Natural killer cell (primary cell): ENCODE data around the gene KAT8. TPM values are rescaled to one million over a fixed set of nuclear protein-coding genes. Genes with fewer than 3 reads are reported as not detected.

Experiments
- ATAC-seq, 3 donors: fragments of 150-1000 bp in 2 of 3; fragments of 200-7000 bp in 1 of 3; cut with Tn5 transposase; 1 replicate in 1 of 3; 2 replicates in 2 of 3; pipeline ENCODE4 v1.10.0; 2021; ENCODE audit warnings: mild to moderate bottlenecking in 2 of 3, moderate library complexity in 2 of 3
- DNase-seq, 2 donors: peaks; one replicate each; pipeline versions ENCODE4 v3.0.0 to v3.0.0-alpha.2; 2013 to 2021; ENCODE audit warnings: mixed read lengths in 1 of 2
- H3K27ac ChIP-seq: one replicate; pipeline ENCODE4 v1.5.1; 2013; ENCODE audit warnings: mild to moderate bottlenecking, low read length
- H3K27me3 ChIP-seq: one replicate; pipeline ENCODE4 v1.6.1; 2013; ENCODE audit warnings: low read length; ENCODE audit not compliant: control insufficient read depth, insufficient read depth
- H3K36me3 ChIP-seq: one replicate; pipeline ENCODE4 v1.6.1; 2013; ENCODE audit warnings: low read length; ENCODE audit not compliant: control insufficient read depth, insufficient read depth
- H3K4me1 ChIP-seq: one replicate; pipeline ENCODE4 v1.6.1; 2013; ENCODE audit warnings: low read length; ENCODE audit not compliant: control insufficient read depth, insufficient read depth
- H3K4me3 ChIP-seq: one replicate; pipeline ENCODE4 v1.5.1; 2013; ENCODE audit warnings: low read length
- H3K9me3 ChIP-seq: one replicate; pipeline ENCODE4 v1.6.1; 2013; ENCODE audit warnings: low read length; ENCODE audit not compliant: control insufficient read depth, insufficient read depth
- H3K27ac Mint-ChIP-seq, 2 donors: one replicate each; pipeline ENCODE4 v1.8.0; 2022; ENCODE audit warnings: mild to moderate bottlenecking in 2 of 2, mixed read lengths in 2 of 2, moderate library complexity in 1 of 2
- H3K27me3 Mint-ChIP-seq, 2 donors: one replicate each; pipeline ENCODE4 v1.8.0; 2022; ENCODE audit warnings: low read depth in 2 of 2, mixed read lengths in 2 of 2
- H3K36me3 Mint-ChIP-seq: one replicate; pipeline ENCODE4 v1.8.0; 2022; ENCODE audit warnings: mixed read lengths
- H3K4me1 Mint-ChIP-seq, 2 donors: one replicate each; pipeline ENCODE4 v1.8.0; 2022; ENCODE audit warnings: mixed read lengths in 2 of 2
- H3K4me3 Mint-ChIP-seq: one replicate; pipeline ENCODE4 v1.8.0; 2022; ENCODE audit warnings: mild to moderate bottlenecking, moderate library complexity, mixed read lengths
- H3K9me3 Mint-ChIP-seq, 2 donors: one replicate each; pipeline ENCODE4 v1.8.0; 2022; ENCODE audit warnings: mixed read lengths in 2 of 2
- WGBS: methylation state at CpG from one replicate; pipeline ENCODE4 v1.1.7; 2013; ENCODE audit warnings: missing lambda C conversion rate; ENCODE audit not compliant: insufficient coverage; 5-methylcytosine and 5-hydroxymethylcytosine counted together
- intact Hi-C: fragments of 100-400 bp; cut with micrococcal nuclease; formaldehyde crosslinking; loops from one replicate; pipeline ENCODE4 v1.14.2; 2022
- total RNA-seq, 4 donors: library from RNA; stranded (reverse); fragments of 120-200 nt in 1 of 4; gene quantifications; one replicate each; pipeline versions ENCODE4 v1.2.3 to v1.2.4, GENCODE V29; 2013 to 2022
- TF ChIP-seq, protein P1 (sequence below): fragments of 200-600 bp; IDR thresholded peaks from one replicate; pipeline ENCODE4 v1.8.0; 2022; ENCODE audit warnings: antibody characterized with exemption

Gene KAT8
- total RNA-seq, 3 donors from 2014 or later (not counting 1 experiment from before 2014, with no cell fraction given) = 90.6 to 101 (median 93.4) TPM

DNA sequence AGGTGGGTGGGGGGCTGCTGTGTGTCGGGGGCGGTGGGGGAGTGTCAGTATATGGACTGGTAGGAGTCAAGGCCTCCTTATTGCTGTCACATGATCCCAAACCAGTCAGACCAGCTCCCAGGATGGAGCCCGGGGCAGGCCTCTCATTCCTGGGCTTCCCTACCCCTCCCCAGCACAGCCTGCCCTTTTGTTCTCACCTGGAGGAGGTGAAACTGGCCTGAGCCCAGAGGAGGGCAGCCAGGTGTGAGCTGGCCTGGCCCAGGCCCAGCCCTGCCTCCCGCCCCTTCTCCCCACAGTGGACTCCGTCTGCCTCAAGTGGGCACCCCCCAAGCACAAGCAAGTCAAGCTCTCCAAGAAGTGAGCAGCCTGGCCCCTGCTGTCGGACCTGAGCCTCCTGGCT is 13.4 kb downstream of the KAT8 start:
- TF ChIP-seq, protein P1, sequence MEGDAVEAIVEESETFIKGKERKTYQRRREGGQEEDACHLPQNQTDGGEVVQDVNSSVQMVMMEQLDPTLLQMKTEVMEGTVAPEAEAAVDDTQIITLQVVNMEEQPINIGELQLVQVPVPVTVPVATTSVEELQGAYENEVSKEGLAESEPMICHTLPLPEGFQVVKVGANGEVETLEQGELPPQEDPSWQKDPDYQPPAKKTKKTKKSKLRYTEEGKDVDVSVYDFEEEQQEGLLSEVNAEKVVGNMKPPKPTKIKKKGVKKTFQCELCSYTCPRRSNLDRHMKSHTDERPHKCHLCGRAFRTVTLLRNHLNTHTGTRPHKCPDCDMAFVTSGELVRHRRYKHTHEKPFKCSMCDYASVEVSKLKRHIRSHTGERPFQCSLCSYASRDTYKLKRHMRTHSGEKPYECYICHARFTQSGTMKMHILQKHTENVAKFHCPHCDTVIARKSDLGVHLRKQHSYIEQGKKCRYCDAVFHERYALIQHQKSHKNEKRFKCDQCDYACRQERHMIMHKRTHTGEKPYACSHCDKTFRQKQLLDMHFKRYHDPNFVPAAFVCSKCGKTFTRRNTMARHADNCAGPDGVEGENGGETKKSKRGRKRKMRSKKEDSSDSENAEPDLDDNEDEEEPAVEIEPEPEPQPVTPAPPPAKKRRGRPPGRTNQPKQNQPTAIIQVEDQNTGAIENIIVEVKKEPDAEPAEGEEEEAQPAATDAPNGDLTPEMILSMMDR = no peak
- Mint-ChIP-seq H3K9me3 (no peaks in the 10 kb centered on the region), H3K27me3 (no peaks in the 10 kb centered on the region), H3K4me1 (peaks cover 0 to 4% of the 10 kb centered on the region in 2 donors), H3K4me3 (no peak overlapping the region), H3K36me3 (no peaks in the 10 kb centered on the region), H3K27ac (no peak overlapping the region)
- Histone ChIP-seq H3K36me3 (peaks cover 48% of the 10 kb centered on the region), H3K27me3 (no peaks in the 10 kb centered on the region), H3K4me1 (peaks cover 46% of the 10 kb centered on the region), H3K27ac (no peak overlapping the region), H3K4me3 (no peak overlapping the region), H3K9me3 (no peaks in the 10 kb centered on the region)
- 100% methylated on average over 4 of the region's 6 CpGs for WGBS
- DNase-seq (no peak), ATAC-seq (no peak)
- intact Hi-C loops = no loop called here

DNA sequence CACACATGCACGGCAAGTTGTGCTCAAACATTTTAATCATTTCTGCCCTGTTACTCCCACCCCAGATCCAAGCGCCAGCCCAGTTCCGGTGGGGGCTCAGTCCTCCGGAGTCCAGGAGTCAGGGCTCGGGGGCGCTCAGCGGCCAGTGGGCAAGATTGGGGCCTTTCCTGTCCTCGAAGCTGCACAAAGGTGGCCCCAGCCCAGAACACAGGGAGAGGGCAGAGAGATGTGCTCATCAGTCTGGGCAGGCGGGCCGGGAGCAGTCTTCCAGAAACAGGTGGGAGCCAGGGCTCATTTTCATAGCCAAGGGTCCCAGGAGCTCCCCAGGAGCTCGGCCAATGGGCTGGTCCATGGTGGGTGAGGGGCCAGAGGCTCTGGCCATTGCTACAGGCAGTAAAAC is 14.0 kb downstream of the KAT8 start:
- intact Hi-C loops = no loop called here
- no peak overlapping the region for H3K27ac ChIP-seq
- no peaks in the 10 kb centered on the region for H3K27me3 Mint-ChIP-seq
- no peaks in the 10 kb centered on the region for H3K4me1 Mint-ChIP-seq
- H3K27ac Mint-ChIP-seq = no peak overlapping the region
- H3K4me3 ChIP-seq = no peak overlapping the region
- H3K4me1 ChIP-seq = peaks cover 46% of the 10 kb centered on the region
- H3K36me3 ChIP-seq = peaks cover 48% of the 10 kb centered on the region
- H3K9me3 ChIP-seq = no peaks in the 10 kb centered on the region
- no peaks in the 10 kb centered on the region for H3K27me3 ChIP-seq
- TF ChIP-seq, protein P1 = no peak
- H3K9me3 Mint-ChIP-seq = no peaks in the 10 kb centered on the region
- ATAC-seq = no peak
- H3K4me3 Mint-ChIP-seq = no peak overlapping the region
- 96% methylated on average over 11 of the region's 11 CpGs for WGBS
- no peaks in the 10 kb centered on the region for H3K36me3 Mint-ChIP-seq
- DNase-seq = no peak

GRCh38 chr16:31131841-31132271 is 14.4 kb downstream of the KAT8 start:
- 92% methylated on average over 5 of the region's 5 CpGs for WGBS
- TF ChIP-seq, protein P1 = no peak
- Mint-ChIP-seq H3K4me1 (no peaks in the 10 kb centered on the region), H3K27me3 (no peaks in the 10 kb centered on the region), H3K36me3 (no peaks in the 10 kb centered on the region), H3K4me3 (no peak overlapping the region), H3K27ac (no peak overlapping the region), H3K9me3 (no peaks in the 10 kb centered on the region)
- Histone ChIP-seq H3K4me3 (no peak overlapping the region), H3K27ac (no peak overlapping the region), H3K9me3 (no peaks in the 10 kb centered on the region), H3K36me3 (peaks cover 47% of the 10 kb centered on the region), H3K4me1 (peaks cover 46% of the 10 kb centered on the region), H3K27me3 (no peaks in the 10 kb centered on the region)
- ATAC-seq (no peak), DNase-seq (no peak)
- intact Hi-C loops = no loop called here

GRCh38 chr16:31132303-31132979 is 15.0 kb downstream of the KAT8 start:
- H3K4me1 Mint-ChIP-seq = no peaks in the 10 kb centered on the region
- WGBS = 94% methylated on average over 20 of the region's 20 CpGs
- TF ChIP-seq, protein P1 = no peak
- no peaks in the 10 kb centered on the region for H3K27me3 Mint-ChIP-seq
- H3K27ac Mint-ChIP-seq = no peak overlapping the region
- no peak for DNase-seq
- ATAC-seq = no peak
- no peaks in the 10 kb centered on the region for H3K27me3 ChIP-seq
- peaks cover 40% of the 10 kb centered on the region for H3K4me1 ChIP-seq
- no peak overlapping the region for H3K4me3 ChIP-seq
- no peak overlapping the region for H3K4me3 Mint-ChIP-seq
- no peaks in the 10 kb centered on the region for H3K9me3 ChIP-seq
- no peaks in the 10 kb centered on the region for H3K36me3 Mint-ChIP-seq
- no peak overlapping the region for H3K27ac ChIP-seq
- H3K36me3 ChIP-seq = peaks cover 41% of the 10 kb centered on the region
- no peaks in the 10 kb centered on the region for H3K9me3 Mint-ChIP-seq
- intact Hi-C loops = no loop called here
